Measurements from ENCODE around the gene OPA3.

GRCh38 chr19:45503909-45504308 lies 80.7 kb downstream of the OPA3 start:
- TF ChIP-seq, protein P1, sequence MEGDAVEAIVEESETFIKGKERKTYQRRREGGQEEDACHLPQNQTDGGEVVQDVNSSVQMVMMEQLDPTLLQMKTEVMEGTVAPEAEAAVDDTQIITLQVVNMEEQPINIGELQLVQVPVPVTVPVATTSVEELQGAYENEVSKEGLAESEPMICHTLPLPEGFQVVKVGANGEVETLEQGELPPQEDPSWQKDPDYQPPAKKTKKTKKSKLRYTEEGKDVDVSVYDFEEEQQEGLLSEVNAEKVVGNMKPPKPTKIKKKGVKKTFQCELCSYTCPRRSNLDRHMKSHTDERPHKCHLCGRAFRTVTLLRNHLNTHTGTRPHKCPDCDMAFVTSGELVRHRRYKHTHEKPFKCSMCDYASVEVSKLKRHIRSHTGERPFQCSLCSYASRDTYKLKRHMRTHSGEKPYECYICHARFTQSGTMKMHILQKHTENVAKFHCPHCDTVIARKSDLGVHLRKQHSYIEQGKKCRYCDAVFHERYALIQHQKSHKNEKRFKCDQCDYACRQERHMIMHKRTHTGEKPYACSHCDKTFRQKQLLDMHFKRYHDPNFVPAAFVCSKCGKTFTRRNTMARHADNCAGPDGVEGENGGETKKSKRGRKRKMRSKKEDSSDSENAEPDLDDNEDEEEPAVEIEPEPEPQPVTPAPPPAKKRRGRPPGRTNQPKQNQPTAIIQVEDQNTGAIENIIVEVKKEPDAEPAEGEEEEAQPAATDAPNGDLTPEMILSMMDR (IDR thresholded peaks at IDR 0.05; ENCODE audit: poor library complexity, severe bottlenecking), result no peak
- TF ChIP-seq POLR2AphosphoS5 (IDR thresholded peaks at IDR 0.05) (no peak), MXI1 (conservative IDR thresholded peaks at IDR 0.05; ENCODE audit: poor library complexity, severe bottlenecking) (no peak), SMC3 (conservative IDR thresholded peaks at IDR 0.05; ENCODE audit: poor library complexity) (no peak), EZH2 (IDR thresholded peaks at IDR 0.05; ENCODE audit: borderline replicate concordance, insufficient read depth, low read length, poor library complexity, severe bottlenecking) (no peak), REST (IDR thresholded peaks at IDR 0.05; ENCODE audit: borderline replicate concordance) (no peak), RAD21 (conservative IDR thresholded peaks at IDR 0.05) (no peak), TAF1 (IDR thresholded peaks at IDR 0.05; ENCODE audit: low read depth) (no peak)

All from neural cell (in vitro differentiated cells).